NCI-H748 (cell line): ENCODE results near the gene LUC7L3.
"Not testable (repeated sequence)": the region's sequence is repeated elsewhere in the genome, so short reads cannot be mapped to it uniquely, and the experiment has no call there.

Experiments
- DNase-seq: peaks from one replicate; lab custom pipeline; 2025; ENCODE audit not compliant: unreplicated experiment; lab: John Stamatoyannopoulos, UW

LUC7L3 gene

DNA sequence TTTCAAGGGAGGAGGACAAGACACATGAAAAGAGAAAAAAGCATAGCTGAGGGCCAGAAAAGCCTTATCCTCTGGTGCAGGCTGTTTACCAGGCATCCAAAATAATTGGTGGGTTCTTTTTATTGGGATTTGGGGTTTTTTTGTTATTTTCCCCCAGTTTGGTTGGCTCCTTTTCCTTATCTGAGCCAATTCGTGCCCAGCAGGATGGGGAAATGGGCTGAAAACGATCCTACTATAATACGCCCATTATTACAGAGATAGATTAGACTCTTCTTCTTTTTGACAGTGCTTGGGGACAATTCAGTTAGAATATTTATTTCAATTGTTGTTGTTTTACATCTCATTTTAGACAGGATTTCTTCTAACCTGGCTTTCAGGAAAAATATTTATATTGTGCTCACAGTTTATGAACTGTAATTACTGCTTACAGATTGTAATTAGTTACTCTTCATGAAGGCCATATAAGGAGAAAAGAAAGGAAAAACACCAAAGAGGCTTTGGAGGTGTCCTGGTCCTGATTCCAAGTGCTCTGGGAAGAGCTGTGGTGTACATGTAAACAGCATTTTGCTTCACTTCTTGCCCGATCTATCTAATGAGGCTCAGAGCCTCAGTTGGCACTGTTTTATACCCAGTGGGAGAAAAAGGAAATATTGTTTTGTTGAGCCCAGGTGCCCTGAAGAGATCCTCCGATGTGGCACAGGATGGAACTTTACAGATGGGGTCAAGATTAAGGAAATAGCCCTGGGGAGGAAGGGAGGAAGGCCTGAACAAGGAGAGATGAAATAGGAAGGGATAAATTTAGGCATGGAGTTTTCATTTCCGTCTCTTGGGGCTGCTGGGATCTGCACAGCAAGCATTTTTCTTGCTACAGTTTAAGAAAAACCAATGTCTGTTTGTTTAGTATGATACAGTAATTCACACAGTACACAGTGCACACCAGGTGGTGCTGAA is 11.1 kb upstream of the LUC7L3 start:
- peak; percentile 38 for DNase-seq

DNA sequence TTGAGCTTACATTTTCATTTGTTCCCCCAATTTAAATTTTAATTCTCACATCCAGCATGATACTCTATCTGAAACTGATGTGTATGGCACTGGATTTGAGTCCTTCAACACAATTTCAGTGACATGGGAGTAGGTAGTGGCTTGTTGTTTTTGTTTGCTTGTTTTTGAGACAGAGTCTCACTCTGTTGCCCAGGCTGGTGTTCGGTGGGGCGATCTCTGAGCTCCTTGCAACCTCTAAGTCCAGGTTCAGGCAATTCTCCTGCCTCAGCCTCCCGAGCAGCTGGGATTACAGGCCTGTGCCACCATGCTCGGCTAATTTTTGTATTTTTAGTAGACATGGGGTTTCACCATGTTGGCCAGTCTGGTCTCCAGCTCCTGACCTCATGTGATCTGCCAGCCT is 10.3 kb upstream of the LUC7L3 start:
- not testable (repeated sequence) for DNase-seq

GRCh38 chr17:50710025-50710424 is 9.4 kb upstream of the LUC7L3 start:
- DNase-seq = no peak

DNA sequence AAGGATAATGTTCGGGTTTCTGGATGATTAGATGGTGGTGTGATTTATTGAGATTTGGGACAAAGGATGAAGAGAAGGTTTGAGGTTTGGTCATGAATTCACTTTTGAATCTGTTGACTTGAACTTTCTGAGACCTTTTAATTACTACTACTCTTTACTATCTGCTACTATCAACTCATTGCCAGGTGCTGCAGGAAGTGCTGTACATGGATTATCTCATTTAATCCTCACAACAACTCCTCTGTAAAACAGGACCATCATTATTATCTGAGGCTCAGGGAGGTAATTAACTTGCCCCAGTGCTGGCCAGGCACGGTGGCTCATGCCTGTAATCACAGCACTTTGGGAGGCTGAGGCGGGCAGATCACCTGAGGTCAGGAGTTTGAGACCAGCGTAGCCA is 8.8 kb upstream of the LUC7L3 start:
- no peak for DNase-seq

DNA sequence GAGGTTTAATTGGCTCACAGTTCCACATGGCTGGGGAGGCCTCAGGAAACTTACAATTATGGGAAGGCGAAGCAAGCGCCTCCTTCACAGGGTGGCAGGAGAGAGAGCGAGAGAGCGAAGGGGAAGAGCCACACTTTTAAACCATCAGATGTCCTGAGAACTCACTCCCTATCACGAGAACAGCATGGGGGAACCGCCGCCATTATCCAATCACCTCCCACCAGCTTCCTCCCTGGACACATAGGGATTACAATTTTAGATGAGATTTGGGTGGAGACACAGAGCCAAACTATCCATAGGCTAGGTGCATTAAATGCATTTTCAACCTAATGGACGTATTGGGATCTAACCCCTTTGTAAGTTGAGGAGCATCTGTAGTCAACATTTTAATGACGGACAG is 6.8 kb upstream of the LUC7L3 start:
- DNase-seq = no peak

- no peak for DNase-seq
Observed at GRCh38 chr17:50715471-50715870, 3.9 kb upstream of the LUC7L3 start.

- DNase-seq = peak; percentile 73
Observed at GRCh38 chr17:50719924-50720794, 756 bp downstream of the LUC7L3 start.

GRCh38 chr17:50721194-50722010 is 2.0 kb downstream of the LUC7L3 start:
- DNase-seq = peak; percentile 7

- DNase-seq = no peak
Observed at GRCh38 chr17:50722746-50723145, 3.3 kb downstream of the LUC7L3 start.

- DNase-seq = not testable (repeated sequence)
Observed at GRCh38 chr17:50724622-50725021, 5.2 kb downstream of the LUC7L3 start.

DNA sequence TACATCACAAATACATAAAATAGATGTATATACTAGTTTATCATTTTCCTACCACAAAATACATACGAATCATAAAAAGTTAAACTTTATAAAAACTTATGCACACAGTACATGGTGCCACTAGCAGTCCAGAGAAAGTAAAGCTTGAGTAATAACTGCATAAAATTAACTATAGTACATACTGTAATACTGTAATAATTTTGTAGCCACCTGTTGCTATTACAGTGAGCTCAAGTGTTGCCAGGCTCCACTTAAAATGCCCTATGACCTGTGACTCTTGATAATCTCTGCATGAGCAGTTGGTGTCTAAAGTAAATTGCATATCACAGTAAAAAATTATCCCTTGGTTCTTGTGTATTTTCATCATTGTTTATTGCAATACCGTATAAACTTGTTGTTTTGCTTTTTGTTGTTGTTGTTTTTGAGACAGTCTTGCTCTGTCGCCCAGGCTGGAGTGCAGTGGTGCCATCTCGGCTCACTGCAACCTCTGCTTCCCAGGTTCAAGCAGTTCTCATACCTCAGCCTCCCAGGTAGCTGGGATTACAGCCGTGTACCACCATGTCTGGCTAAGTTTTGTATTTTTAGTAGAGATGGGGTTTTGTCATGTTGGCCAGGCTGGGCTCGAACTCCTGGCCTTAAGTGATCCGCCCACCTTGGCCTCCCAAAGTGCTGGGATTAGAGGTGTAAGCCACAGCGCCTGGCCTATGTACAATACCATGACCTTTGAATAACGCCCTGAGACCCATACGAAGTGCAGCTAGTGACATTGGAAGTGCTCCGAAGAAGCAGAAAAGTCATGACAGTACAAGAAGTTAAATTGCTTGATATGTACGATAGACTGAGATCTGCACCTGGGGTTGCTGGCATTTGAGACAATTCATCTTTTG is 6.6 kb downstream of the LUC7L3 start:
- no peak for DNase-seq

GRCh38 chr17:50728112-50728429 is 8.7 kb downstream of the LUC7L3 start:
- DNase-seq = no peak

DNA sequence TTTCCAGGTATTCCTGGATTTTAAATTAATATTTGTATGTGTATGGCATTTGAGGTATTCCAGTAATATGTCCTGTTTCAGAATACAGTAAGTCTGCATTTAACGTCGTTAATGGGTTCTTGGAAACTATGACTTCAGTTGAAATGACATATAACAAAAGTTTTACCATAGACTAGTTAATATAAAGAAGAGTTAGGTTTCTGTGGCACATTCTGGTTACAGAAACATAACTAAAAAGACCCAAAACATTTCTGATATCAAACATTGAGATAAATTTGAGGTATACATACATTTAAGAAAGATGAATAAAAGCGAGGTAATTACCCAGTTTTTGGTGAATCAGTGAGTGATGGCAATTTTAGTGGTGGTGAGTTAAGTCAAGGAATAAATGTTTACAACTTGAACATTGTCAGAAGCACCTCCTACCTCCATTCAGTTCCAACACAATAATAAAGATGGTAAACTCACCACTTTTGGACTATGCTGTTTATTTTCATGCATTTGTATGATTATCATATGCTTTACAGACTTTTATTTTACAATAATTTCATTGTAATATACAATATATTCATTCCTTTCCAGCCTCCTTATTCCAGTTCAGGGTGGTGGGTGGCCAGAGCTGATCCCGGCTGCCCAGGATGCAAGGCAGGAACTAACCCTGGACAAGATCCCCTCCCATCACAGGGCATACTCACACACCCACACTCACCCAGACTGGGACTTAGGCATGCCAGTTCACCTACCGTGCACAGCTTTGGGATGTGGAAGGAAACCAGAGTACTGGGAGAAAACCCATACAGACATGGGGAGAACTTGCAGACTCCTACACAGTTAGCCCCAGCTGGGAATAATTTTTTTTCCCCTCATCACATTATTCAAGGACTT is 9.7 kb downstream of the LUC7L3 start:
- DNase-seq = no peak

DNA sequence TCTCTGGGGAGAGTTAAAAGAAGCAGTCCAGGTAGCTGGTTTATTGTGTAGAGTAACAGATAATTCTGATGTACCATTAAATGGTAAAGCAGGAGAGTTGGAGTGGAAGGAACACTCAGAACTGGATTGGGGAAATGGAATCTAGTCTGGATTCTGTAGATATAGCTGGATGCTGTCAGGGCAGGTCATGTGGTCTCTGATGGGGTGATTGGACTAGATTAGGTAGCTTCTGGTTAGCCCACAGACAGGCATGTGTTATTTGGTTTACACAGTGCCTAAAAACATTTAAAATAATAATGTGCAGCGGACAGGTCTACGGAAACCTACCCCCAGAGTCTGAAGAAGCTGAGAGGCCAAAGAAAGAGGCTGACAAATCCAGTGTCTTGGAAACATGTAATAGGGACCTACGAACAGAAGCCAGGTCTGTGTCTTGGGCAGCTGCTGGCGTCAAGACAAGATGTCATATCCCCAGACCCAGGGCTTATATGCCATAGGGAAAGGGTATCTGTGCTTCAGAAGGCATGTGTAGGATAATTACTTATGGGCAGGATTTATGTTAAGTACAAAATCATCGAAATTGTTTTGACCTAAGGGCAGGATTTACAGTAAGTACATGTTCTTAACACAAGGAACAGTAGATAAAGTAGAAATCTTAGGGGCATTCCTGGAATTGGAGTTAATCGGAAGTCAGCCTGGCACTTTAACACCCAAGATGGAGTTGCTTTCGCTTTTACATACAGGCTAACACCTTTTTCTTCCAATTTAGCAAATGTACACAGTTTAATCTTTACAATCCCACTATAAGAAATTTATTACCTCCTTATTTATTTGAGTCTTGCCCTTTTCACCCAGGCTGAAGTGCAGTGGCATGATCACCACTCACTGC is 12.4 kb downstream of the LUC7L3 start:
- DNase-seq = no peak

- DNase-seq = no peak
Observed at GRCh38 chr17:50735287-50735686, 15.9 kb downstream of the LUC7L3 start.

- no peak for DNase-seq
Observed at GRCh38 chr17:50737118-50737698, 17.8 kb downstream of the LUC7L3 start.

DNA sequence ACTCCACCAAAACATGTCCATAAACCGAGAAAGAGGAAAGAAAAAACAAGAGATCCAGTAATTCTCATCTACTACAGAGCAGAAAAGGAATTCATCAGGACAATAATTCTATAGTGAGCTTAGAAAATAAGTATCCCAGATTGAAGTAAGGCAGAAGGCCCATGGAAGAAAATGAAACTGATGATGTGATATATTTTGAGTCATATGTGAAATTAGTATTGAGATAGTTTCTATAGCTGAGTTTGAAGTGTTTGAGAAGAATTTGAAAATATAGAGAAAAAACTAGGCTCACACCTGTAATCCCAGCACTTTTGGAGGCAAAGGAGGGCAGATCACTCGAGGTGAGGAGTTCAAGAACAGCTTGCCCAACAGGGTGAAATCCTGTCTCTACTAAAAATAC is 19.7 kb downstream of the LUC7L3 start:
- no peak for DNase-seq

- DNase-seq = no peak
Observed at GRCh38 chr17:50745631-50746030, 26.2 kb downstream of the LUC7L3 start.
